Panc1 (cell line): ENCODE data around the gene R3HDM2.

Experiments used
- CTCF ChIP-seq: fragments of 450-650 bp; IDR thresholded peaks from 2 replicates; pipeline ENCODE4 v1.5.1; 2017; ENCODE audit warnings: mild to moderate bottlenecking
- POLR2AphosphoS5 ChIP-seq: IDR thresholded peaks from 2 replicates; pipeline ENCODE4 v1.6.1; 2012; ENCODE audit warnings: mild to moderate bottlenecking, low read depth, low read length, moderate library complexity

- TF ChIP-seq CTCF (no peak), POLR2AphosphoS5 (no peak)
Measured at GRCh38 chr12:57360468-57360867, 70.4 kb downstream of the R3HDM2 start.
